Activated T-cell treated with anti-CD3 and anti-CD28 coated beads for 1 hour (primary cell): Measurements from ENCODE around the gene QRICH1.

ENCODE experiments used
- DNase-seq: peaks from one replicate; pipeline ENCODE4 v3.0.0-alpha.2; 2020; ENCODE audit warnings: low read depth

The QRICH1 gene

GRCh38 chr3:49119036-49119435, 25.2 kb upstream of the QRICH1 start:
- no peak for DNase-seq

DNA sequence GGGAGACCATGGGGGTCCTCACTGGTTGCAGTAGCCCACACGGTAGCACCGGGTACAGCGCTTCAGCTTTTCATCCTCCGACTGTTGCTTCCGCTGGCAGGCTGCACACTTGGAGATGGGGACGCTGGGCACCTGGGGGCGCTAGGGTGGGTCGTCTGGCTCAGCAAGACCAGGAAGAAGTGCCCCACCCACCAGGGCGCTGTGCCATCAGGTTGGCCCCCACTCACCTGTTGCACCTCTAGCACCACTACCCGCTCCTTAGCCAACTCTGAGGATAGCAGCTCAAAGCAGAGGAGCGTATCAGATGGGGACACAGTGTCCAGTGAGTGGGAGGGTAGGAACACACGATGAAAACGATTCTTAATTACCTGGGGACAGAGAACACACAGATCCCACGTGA, 18.4 kb upstream of the QRICH1 start:
- no peak for DNase-seq

DNA sequence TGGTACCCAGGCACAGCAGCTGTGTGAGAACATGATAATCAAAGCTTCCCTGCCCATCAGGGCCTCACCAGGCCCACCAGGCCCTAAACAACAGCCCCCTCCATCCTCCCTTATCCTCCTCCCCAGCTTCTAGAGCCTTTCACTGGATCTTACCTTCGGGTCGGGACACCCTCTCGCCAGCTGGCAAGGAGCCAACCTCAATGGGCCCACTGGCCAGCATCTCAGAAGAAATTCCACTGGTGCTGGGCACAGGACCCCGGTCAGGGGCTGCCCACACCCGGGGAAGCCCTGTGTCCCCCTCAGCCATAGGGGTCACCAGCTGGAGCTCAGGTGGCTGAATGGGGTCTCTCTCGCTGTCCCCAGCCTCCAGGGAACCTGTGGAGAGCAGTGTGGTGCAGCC, 17.5 kb upstream of the QRICH1 start:
- no peak for DNase-seq

GRCh38 chr3:49110780-49111179, 16.9 kb upstream of the QRICH1 start:
- no peak for DNase-seq

- DNase-seq = no peak
These were observed 14.5 kb upstream of the QRICH1 start for GRCh38 chr3:49108346-49108745.

- DNase-seq = peak; percentile 82
These were observed 10.8 kb upstream of the QRICH1 start, which contains the start of gene QARS1 for GRCh38 chr3:49104427-49105291. TSS of gene QARS1 (minus strand) at chr3:49104757. CDS start at chr3:49104733, 24 bp downstream.

DNA sequence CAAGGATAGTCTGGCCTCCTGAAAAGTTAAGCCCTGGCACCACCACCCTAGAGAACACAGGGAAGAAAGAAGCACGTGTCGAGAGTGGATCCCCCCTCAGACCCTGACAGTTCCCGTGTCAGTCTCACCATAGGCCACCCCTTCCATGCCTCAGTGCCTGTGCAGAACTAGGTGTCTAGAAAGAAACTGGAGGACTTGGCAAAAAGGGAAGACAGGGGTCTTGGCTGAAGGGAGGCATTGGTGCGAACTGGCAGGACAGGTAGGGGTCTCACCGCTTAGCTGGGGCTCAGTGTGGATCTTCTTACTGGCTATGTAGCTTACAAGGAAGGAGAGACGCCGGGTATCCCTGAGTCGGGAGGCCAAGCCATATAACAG, 10.2 kb upstream of the QRICH1 start:
- no peak for DNase-seq

DNA sequence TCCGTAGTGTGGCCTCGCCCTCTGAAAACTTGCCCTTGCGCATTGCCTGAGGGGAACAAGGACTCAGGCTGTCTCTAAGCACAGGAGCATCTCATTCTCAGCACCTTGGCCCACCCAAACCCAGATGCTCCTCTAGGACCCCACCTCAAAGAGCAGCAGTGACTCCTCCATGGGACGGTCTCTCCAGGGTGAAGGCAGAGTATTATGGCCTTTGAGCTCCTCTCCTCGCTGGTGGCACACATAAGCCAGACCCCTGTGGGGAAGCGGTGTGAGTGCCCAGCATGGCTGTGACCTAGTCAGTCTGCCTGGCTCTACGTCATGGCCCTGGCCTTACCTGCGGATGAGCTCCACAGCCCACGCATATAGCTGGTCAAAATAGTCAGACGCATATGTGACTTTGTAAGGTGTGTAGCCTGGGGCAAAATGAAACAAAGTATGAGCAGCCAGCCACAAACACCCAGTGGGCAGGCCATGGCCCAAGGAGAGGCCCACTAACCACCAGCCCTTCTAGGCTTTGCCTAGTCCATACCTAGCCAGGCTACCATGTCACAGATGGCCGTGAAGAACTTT, 6.3 kb upstream of the QRICH1 start:
- DNase-seq = no peak

DNA sequence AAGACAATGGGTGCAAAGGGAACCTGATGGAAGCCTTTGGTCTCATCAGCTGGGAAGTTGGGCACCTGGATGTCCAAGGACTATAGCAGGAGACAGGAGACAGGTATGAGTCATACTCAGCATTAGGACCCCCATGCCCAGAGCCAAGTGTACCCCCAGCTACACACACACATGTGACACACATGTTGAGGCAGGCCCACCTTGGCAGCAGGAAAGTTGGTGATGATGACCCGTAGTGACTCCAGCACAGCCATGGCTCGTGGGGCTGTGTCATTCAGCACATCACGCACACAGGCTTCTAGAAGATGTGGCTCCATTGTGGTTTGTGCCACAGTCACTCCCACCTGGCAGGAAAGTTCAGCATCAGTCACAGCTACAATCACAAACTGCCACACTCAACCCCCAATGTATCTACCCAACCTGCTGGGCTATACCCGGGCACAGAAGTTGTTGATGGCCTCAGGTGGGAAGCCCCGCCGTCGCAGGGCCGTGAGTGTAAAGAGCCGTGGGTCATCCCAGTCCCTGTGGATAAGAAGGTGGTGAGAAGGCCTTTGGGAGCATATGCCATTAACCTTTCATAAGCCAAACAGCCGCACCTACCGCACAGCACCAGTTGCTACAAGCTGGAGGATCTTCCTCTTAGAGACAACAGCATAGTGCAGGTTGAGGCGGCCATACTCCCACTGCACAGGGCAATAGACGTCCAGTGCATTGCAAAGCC, 5.2 kb upstream of the QRICH1 start:
- no peak for DNase-seq

GRCh38 chr3:49098429-49098828, 4.6 kb upstream of the QRICH1 start:
- DNase-seq = no peak

- peak; percentile 74 for DNase-seq
These were observed 676 bp downstream of the QRICH1 start for GRCh38 chr3:49092938-49093852.

DNA sequence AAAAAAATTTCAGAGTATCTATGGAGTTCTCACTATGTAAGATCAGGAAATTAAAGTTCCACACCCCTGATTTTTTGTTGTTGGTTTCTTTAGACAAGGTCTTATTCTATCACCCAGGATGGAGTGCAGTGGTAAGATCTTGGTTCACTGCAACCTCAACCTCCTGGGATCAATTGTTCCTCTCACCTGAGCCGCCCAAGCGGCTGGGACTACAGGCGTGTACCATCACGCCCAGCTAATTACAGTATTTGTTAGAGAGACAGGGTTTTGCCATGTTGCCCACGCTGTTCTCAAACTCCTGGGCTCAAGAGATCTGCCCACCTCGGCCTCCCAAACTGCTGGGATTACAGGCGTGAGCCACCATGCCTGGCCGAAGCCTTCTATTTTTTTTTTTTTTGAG, 12.4 kb downstream of the QRICH1 start:
- no peak for DNase-seq

GRCh38 chr3:49079270-49079669, 14.6 kb downstream of the QRICH1 start:
- no peak for DNase-seq

DNA sequence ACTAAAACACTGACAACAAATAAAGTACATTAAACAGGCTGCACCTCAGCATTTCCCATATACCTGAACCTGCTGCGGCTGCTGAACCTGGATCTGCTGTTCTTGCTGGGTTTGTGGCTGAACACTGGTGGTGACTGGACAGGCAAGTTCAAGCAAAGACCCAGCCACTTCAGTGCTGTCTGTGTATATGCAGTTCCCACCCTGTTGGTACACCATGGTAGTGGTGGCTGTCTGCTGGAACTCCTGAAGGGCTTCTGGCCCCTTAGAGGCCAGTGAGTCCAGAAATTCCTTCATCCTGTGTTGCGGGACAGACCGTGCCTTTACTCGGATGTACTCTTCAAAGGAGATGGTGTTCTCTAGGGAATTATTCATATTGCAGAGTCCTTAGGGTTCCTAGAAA, 17.2 kb downstream of the QRICH1 start:
- no peak for DNase-seq

- DNase-seq = no peak
These were observed 17.8 kb downstream of the QRICH1 start for GRCh38 chr3:49076116-49076515.

DNA sequence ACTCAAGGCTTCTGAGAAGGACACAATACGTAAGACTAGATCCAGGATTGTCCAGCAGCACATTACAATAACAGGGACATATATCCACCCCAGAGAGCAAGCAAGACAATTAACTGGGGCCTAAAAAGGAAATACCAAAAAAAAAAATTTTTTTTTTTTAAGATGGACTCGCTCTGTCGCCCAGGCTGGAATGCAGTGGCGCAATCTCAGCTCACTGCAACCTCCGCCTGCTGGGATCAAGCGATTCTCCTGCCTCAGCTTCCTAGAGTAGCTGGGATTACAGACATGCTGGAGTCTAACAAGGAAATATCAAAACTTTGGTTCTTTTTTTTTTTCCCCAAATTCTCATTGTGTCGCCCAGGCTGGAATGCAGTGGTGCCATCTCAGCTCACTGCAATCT, 35.9 kb downstream of the QRICH1 start:
- DNase-seq = no peak

DNA sequence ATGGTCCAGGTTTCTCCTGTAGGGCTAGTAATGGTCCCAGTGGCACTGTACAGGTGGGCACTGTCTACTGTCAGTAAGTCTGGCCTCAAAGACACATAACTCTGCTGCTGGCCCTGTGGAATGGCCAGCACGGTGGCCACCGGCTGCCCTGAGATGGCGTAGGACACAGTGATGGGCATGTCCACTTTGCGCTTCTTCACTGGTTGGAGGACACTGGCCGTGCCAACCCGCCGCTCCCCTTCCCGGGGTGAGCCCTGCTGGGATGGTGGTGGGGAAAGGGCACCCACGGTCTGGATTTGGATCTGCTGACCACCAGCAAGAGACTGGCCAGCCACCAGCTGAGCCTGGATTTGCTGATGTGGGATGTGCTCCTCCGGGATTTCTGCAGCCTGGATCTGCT, 36.6 kb downstream of the QRICH1 start:
- DNase-seq = no peak

DNA sequence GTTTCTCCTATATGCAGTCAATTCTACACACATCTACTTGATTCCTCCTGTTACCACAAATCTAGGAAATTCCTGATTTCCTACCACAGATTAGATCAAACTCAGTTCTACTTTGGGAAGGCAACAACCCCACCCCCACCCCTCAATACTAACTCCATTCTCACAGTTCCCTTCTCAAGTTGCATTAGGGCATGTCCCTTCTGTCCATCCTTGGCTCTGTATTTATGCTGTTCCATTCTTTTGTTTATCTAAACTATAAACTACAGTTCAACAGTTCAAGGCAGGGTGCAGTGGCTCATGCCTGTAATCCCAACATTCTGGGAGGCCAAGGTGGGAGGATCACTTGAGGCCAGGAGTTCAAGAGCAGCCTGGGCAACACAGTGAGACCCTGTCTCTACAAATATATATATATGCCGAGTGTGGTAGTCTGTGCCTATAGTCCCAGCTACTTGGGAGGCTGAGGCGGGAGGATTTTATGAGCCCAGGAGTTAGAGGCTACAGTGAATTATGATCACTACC, 39.5 kb downstream of the QRICH1 start:
- no peak for DNase-seq

GRCh38 chr3:49053543-49053942, 40.3 kb downstream of the QRICH1 start:
- DNase-seq = no peak

DNA sequence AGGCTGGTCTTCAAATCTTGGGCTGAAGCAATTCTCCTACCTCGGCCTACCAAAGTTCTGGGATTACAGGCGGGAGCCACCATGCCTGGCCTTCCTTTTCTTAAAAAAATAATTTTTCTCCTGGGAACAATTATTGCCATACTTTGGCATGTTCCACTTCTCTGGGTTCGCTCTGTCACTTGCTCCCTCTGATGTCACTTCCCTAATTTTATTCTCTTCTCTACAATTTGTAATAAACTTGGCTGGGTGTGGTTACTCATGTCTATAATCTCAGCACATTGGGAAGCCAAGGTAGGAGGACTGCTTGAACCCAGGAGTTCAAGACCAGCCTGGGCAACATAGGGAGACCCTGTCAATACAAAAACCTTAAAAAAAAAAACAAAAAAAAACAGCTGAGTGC, 58.6 kb downstream of the QRICH1 start:
- no peak for DNase-seq

- no peak for DNase-seq
These were observed 59.2 kb downstream of the QRICH1 start for GRCh38 chr3:49034650-49035049.
